Measurements from ENCODE around the gene CAB39L.

- no peak for TF ChIP-seq SIN3A (IDR thresholded peaks at IDR 0.05; ENCODE audit: borderline replicate concordance, low read depth, low read length)
- no peak for TF ChIP-seq RAD21 (CRISPR knock-in tag; IDR thresholded peaks at IDR 0.05)
- no peak for TF ChIP-seq POLR2A (IDR thresholded peaks at IDR 0.05; ENCODE audit: insufficient read depth in 1 of 2, low read depth in 2 of 2, low read length in 2 of 2)
- no peak for TF ChIP-seq SMAD3 (CRISPR knock-in tag; IDR thresholded peaks at IDR 0.05)
- TF ChIP-seq CBX5 (CRISPR knock-in tag; IDR thresholded peaks at IDR 0.05; ENCODE audit: borderline replicate concordance): no peak
- TF ChIP-seq JUN (CRISPR knock-in tag; IDR thresholded peaks at IDR 0.05): no peak
- no peak for TF ChIP-seq MTA3 (CRISPR knock-in tag; IDR thresholded peaks at IDR 0.05)
- no peak for TF ChIP-seq ZNF253 (CRISPR knock-in tag; IDR thresholded peaks at IDR 0.05; ENCODE audit: borderline replicate concordance)
- TF ChIP-seq, protein P1, sequence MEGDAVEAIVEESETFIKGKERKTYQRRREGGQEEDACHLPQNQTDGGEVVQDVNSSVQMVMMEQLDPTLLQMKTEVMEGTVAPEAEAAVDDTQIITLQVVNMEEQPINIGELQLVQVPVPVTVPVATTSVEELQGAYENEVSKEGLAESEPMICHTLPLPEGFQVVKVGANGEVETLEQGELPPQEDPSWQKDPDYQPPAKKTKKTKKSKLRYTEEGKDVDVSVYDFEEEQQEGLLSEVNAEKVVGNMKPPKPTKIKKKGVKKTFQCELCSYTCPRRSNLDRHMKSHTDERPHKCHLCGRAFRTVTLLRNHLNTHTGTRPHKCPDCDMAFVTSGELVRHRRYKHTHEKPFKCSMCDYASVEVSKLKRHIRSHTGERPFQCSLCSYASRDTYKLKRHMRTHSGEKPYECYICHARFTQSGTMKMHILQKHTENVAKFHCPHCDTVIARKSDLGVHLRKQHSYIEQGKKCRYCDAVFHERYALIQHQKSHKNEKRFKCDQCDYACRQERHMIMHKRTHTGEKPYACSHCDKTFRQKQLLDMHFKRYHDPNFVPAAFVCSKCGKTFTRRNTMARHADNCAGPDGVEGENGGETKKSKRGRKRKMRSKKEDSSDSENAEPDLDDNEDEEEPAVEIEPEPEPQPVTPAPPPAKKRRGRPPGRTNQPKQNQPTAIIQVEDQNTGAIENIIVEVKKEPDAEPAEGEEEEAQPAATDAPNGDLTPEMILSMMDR (CRISPR knock-in tag; IDR thresholded peaks at IDR 0.05): no peak
- TF ChIP-seq ETV5 (CRISPR knock-in tag; IDR thresholded peaks at IDR 0.05; ENCODE audit: borderline replicate concordance): no peak
- no peak for TF ChIP-seq RNF2 (conservative IDR thresholded peaks at IDR 0.05; ENCODE audit: low read depth)
- no peak for TF ChIP-seq NR2C2 (CRISPR knock-in tag; IDR thresholded peaks at IDR 0.05; ENCODE audit: borderline replicate concordance)
- TF ChIP-seq FOXK2 (IDR thresholded peaks at IDR 0.05): no peak
Observed at GRCh38 chr13:49448753-49449152, 4.9 kb upstream of the CAB39L start.

All from HepG2 (cell line).